Astrocyte (in vitro differentiated cells and primary cell): ENCODE measurements around the gene CRYAA. TPM values are rescaled to one million over a fixed set of nuclear protein-coding genes. Genes with fewer than 3 reads are reported as not detected.
A peak's percentile ranks its signal among the peaks of the same experiment; 100 is the strongest.

Experiments used
- DNase-seq: peaks from one replicate; pipeline ENCODE4 v3.0.0-alpha.2; 2010; ENCODE audit warnings: low read depth
- FAIRE-seq: peaks from 2 replicates; lab custom pipeline; 2011; peaks lifted over from hg19 to GRCh38; lab: Jason Lieb, UNC
- H2AFZ ChIP-seq: 2 replicates; pipeline ENCODE4 v1.6.0; 2012; ENCODE audit warnings: low read depth, low read length, inconsistent platforms
- H3K27ac ChIP-seq: 2 replicates; pipeline ENCODE4 v1.5.1; 2011; ENCODE audit warnings: low read depth, low read length, inconsistent platforms
- H3K27me3 ChIP-seq: 2 replicates; pipeline ENCODE4 v1.6.0; 2011; ENCODE audit warnings: low read length, inconsistent platforms; ENCODE audit not compliant: insufficient read depth
- H3K36me3 ChIP-seq: 2 replicates; pipeline ENCODE4 v1.5.1; 2011; ENCODE audit warnings: low read length, inconsistent platforms; ENCODE audit not compliant: insufficient read depth
- H3K4me1 ChIP-seq: 2 replicates; pipeline ENCODE4 v1.5.1; 2011; ENCODE audit warnings: low read length, inconsistent platforms; ENCODE audit not compliant: insufficient read depth
- H3K4me2 ChIP-seq: 2 replicates; pipeline ENCODE4 v1.6.0; 2012; ENCODE audit warnings: low read length, inconsistent platforms
- H3K4me3 ChIP-seq: 2 replicates; pipeline ENCODE4 v1.5.1; 2011; ENCODE audit warnings: low read depth, mild to moderate bottlenecking, low read length, inconsistent platforms; ENCODE audit not compliant: insufficient read depth
- H3K79me2 ChIP-seq: 2 replicates; pipeline ENCODE4 v1.6.0; 2012; ENCODE audit warnings: mild to moderate bottlenecking, low read length, inconsistent platforms; ENCODE audit not compliant: insufficient read depth
- H3K9ac ChIP-seq: 2 replicates; pipeline ENCODE4 v1.6.0; 2012; ENCODE audit warnings: mild to moderate bottlenecking, low read length, inconsistent platforms
- H3K9me3 ChIP-seq: 2 replicates; pipeline ENCODE4 v1.5.1; 2012; ENCODE audit warnings: low read depth, mild to moderate bottlenecking, low read length, inconsistent platforms; ENCODE audit not compliant: insufficient read depth
- H4K20me1 ChIP-seq: 2 replicates; pipeline ENCODE4 v1.6.0; 2012; ENCODE audit warnings: low read length, inconsistent platforms; ENCODE audit not compliant: insufficient read depth
- H3K27ac Mint-ChIP-seq: one replicate; pipeline ENCODE4 v1.8.0; 2021; ENCODE audit warnings: mild to moderate bottlenecking, mixed read lengths; ENCODE audit not compliant: unreplicated experiment
- H3K27me3 Mint-ChIP-seq: one replicate; pipeline ENCODE4 v1.8.0; 2021; ENCODE audit warnings: low read depth, mixed read lengths; ENCODE audit not compliant: unreplicated experiment
- H3K36me3 Mint-ChIP-seq: one replicate; pipeline ENCODE4 v1.8.0; 2021; ENCODE audit warnings: low read depth, mixed read lengths; ENCODE audit not compliant: unreplicated experiment
- H3K4me1 Mint-ChIP-seq: one replicate; pipeline ENCODE4 v1.8.0; 2021; ENCODE audit warnings: low read depth, mixed read lengths; ENCODE audit not compliant: unreplicated experiment
- H3K4me3 Mint-ChIP-seq: one replicate; pipeline ENCODE4 v1.8.0; 2021; ENCODE audit warnings: mild to moderate bottlenecking, moderate library complexity, mixed read lengths; ENCODE audit not compliant: unreplicated experiment
- H3K9me3 Mint-ChIP-seq: one replicate; pipeline ENCODE4 v1.8.0; 2021; ENCODE audit warnings: mild to moderate bottlenecking, mixed read lengths; ENCODE audit not compliant: unreplicated experiment
- CTCF ChIP-seq: IDR thresholded peaks from 2 replicates; pipeline ENCODE4 v1.5.1; 2011; ENCODE audit warnings: low read depth, mild to moderate bottlenecking, inconsistent platforms, low read length, moderate library complexity; ENCODE audit not compliant: insufficient read depth
- EZH2 ChIP-seq: IDR thresholded peaks from 2 replicates; pipeline ENCODE4 v1.6.1; 2012; ENCODE audit warnings: mild to moderate bottlenecking, low read length, inconsistent platforms; ENCODE audit not compliant: insufficient read depth
- total RNA-seq: library from RNA; stranded (reverse); gene quantifications from 2 replicates; pipeline ENCODE4 v1.2.1, GENCODE V29; 2021

The CRYAA gene
- total RNA-seq, 1 donor from 2014 or later = not detected

- no peaks in the 10 kb centered on the region for H3K79me2 ChIP-seq
- H3K4me2 ChIP-seq = peak overlapping the region; percentile 51
- H3K4me1 ChIP-seq = peaks cover 15% of the 10 kb centered on the region
- H3K9me3 Mint-ChIP-seq = peaks cover 5% of the 10 kb centered on the region
- peaks cover 23% of the 10 kb centered on the region for H3K27me3 Mint-ChIP-seq
- H4K20me1 ChIP-seq = no peaks in the 10 kb centered on the region
- H3K36me3 ChIP-seq = no peaks in the 10 kb centered on the region
- peaks cover 7% of the 10 kb centered on the region for H3K4me1 Mint-ChIP-seq
- DNase-seq (no peak), FAIRE-seq (no peak)
- no peaks in the 10 kb centered on the region for H3K9me3 ChIP-seq
- peak overlapping the region; percentile 38 for H2AFZ ChIP-seq
- H3K27ac Mint-ChIP-seq = no peak overlapping the region
- H3K27ac ChIP-seq = peak overlapping the region; percentile 43
- H3K9ac ChIP-seq = peak overlapping the region; percentile 49
- H3K36me3 Mint-ChIP-seq = peaks cover 3% of the 10 kb centered on the region
- no peak for TF ChIP-seq EZH2
- TF ChIP-seq CTCF = no peak
- peaks cover 3% of the 10 kb centered on the region for H3K27me3 ChIP-seq
- no peak overlapping the region for H3K4me3 ChIP-seq
- H3K4me3 Mint-ChIP-seq = no peak overlapping the region
Observed at GRCh38 chr21:43210454-43211071, 41.8 kb downstream of the CRYAA start.

- Histone ChIP-seq H3K9ac (no peak overlapping the region), H3K27ac (no peak overlapping the region), H3K9me3 (no peaks in the 10 kb centered on the region), H3K4me1 (peaks cover 15% of the 10 kb centered on the region), H3K36me3 (no peaks in the 10 kb centered on the region), H3K27me3 (peaks cover 3% of the 10 kb centered on the region), H3K79me2 (no peaks in the 10 kb centered on the region), H3K4me2 (no peak overlapping the region), H4K20me1 (no peaks in the 10 kb centered on the region), H3K4me3 (no peak overlapping the region), H2AFZ (no peak overlapping the region)
- H3K27me3 Mint-ChIP-seq = peaks cover 17% of the 10 kb centered on the region
- DNase-seq = no peak
- H3K4me1 Mint-ChIP-seq = peaks cover 7% of the 10 kb centered on the region
- H3K36me3 Mint-ChIP-seq = no peaks in the 10 kb centered on the region
- TF ChIP-seq EZH2 = no peak
- no peak for TF ChIP-seq CTCF
- H3K4me3 Mint-ChIP-seq = no peak overlapping the region
- peaks cover 1% of the 10 kb centered on the region for H3K9me3 Mint-ChIP-seq
- no peak overlapping the region for H3K27ac Mint-ChIP-seq
- no peak for FAIRE-seq
Observed at GRCh38 chr21:43211072-43211759, 42.4 kb downstream of the CRYAA start.

- no peak overlapping the region for H3K4me3 Mint-ChIP-seq
- Histone ChIP-seq H3K4me3 (no peak overlapping the region), H3K9me3 (no peaks in the 10 kb centered on the region), H3K36me3 (no peaks in the 10 kb centered on the region), H3K4me2 (no peak overlapping the region), H4K20me1 (no peaks in the 10 kb centered on the region), H2AFZ (peak overlapping the region; percentile 26), H3K27ac (no peak overlapping the region), H3K9ac (no peak overlapping the region), H3K4me1 (peaks cover 15% of the 10 kb centered on the region), H3K27me3 (peaks cover 3% of the 10 kb centered on the region), H3K79me2 (no peaks in the 10 kb centered on the region)
- no peak for TF ChIP-seq EZH2
- TF ChIP-seq CTCF = no peak
- H3K4me1 Mint-ChIP-seq = peaks cover 7% of the 10 kb centered on the region
- no peak overlapping the region for H3K27ac Mint-ChIP-seq
- no peaks in the 10 kb centered on the region for H3K9me3 Mint-ChIP-seq
- H3K36me3 Mint-ChIP-seq = no peaks in the 10 kb centered on the region
- H3K27me3 Mint-ChIP-seq = peaks cover 13% of the 10 kb centered on the region
- DNase-seq = no peak
- FAIRE-seq = no peak
Observed at GRCh38 chr21:43211760-43212115, 42.9 kb downstream of the CRYAA start.
